Activated CD4-positive, alpha-beta T cell treated with anti-CD3 and anti-CD28 coated beads, Interleukin-2, Interleukin-4, amounts not matched to agents 100 ng/mL and 50 ng/mL, durations not matched to agents 16 hours and 8 hours (primary cell): ENCODE measurements around the gene KIF22.
A peak's percentile ranks its signal among the peaks of the same experiment; 100 is the strongest.
"Not testable (repeated sequence)": the region's sequence is repeated elsewhere in the genome, so short reads cannot be mapped to it uniquely, and the experiment has no call there.

Experiments
- DNase-seq: peaks from one replicate; pipeline ENCODE4 v3.0.0-alpha.2; 2020; ENCODE audit warnings: low spot score

The KIF22 gene

DNA sequence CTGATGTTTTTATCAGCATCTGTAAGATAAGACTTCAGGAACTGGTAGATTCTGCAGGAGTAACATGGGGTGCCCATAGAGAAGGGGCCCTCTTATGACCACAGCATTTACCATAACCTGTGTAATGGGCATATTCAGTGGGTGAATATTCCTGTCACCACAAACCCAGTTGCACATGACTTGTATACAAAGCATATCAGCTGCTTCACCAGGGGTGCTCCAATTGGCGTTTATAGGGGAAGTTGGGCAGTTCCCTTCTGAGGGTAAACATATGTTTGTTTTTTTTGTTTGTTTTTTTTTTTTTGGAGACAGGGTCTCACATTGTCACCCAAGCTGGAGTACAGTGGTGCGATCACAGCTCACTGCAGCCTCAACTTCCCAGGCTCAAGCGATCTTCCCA, 24.0 kb upstream of the KIF22 start:
- no peak for DNase-seq

- DNase-seq: no peak
Measured at GRCh38 chr16:29767062-29767461, 23.5 kb upstream of the KIF22 start.

DNA sequence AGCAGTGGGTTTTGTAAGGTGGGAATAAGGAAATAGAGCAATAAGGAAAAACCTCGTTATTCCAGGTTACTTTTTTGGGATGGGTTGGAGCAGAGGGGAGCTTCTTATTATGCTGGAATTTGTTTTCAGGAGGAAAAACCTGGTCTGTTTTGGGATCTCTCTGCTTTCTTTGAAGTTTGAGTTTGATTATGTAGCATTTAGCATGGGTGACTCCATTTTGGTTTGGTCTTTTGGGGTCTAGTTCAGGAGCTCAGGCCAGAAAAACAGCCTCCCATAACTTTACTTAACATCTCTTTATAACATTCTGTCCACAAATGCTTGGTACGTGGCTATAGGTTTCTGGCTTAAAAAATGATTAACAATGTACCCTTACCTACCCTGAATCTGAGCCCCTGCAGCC, 21.0 kb upstream of the KIF22 start:
- DNase-seq: no peak

DNA sequence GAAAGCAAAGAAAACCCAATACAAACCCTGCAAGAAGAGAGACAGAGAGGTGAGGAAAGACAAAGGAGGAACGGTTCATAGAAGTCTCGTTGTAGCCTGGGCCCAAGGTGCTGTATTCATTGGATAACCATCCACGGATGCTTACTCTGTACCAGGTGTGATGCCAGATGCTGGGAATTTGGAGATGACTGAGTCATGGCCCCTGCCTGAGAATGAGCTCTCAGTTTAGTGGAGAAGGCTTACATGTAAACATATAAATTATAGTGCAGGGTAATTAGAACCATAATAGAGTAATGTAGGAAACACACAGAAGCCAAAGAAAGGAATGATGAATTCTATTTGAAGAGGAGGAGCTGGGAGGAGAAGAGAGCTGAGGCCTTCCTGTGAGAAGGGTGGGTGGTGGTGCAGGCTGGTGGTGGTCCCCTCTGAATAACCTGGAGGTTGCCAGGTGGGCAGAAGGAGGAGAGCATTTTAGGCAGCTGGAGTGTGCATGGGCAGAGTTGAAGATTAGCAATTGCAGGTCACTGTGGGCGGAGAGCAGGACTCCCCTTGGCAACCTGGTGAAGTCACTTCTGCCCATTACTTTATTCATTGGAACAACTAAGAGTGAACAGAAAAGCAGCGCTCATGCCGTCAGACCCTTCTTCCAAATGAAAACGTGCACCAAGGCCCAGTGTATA, 20.2 kb upstream of the KIF22 start:
- no peak for DNase-seq

- not testable (repeated sequence) for DNase-seq
Measured at GRCh38 chr16:29772330-29772729, 18.2 kb upstream of the KIF22 start.

DNA sequence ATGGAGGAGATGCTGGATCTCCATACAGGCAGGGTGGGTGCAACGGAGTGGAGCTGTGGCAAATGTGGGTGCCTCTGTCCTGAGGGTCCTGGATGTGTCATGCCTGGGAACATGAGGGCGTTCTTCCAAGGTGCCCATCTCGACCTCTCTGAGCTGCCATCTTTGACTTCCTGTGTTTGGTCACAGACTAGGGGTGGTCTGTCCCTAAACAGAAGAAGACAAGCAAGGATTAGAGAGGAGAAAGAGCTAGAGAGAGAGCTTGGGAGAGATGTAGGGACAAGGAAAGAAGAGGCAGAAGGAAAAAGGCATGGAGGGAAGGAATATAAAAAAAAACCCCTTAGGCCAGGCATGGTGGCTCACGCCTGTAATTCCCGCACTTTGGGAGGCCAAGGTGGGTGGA, 15.8 kb upstream of the KIF22 start:
- DNase-seq: no peak

- no peak for DNase-seq
Measured at GRCh38 chr16:29775742-29776408, 14.7 kb upstream of the KIF22 start.

DNA sequence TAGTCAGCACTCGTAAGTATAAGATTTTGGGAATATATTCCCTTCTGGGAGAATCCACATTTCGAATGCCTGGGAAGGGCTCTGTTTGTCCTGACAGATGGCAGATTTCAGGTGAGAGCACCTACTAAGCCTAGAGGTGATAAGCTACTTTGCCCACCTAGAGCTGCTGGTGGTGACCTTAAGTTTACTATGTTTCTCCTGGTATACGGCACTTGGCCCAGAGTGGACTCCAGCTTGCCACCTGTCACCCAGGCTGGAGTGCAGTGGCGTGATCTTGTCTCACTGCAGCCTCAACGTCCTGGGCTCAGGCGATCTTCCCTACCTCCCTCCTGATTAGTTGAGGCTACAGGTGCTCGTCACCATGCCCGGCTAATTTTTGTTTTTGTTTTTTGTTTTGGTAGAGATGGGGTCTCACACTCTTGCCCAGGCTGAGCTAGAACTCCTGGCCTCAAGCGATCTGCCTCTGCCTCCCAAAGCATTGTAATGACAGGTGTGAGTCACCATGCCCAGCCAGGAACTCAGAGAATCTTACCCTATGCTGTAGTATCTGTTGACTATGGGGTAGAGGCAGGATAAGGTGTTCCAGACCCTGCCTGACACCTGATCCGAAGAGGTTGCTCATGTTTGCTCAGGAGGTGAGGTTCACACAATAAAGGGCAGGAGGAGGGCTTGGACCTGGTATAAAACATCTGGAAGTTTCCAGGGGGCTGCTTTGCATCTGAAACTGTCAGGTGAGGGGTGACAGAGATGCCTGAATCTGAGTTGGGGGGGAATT, 12.8 kb upstream of the KIF22 start, which contains the start of gene ZG16:
Gene ZG16 (plus strand): TSS at position 681 of the 775 bp plus-strand sequence. CDS start 1,011 bp downstream, outside the sequence.
- no peak for DNase-seq

DNA sequence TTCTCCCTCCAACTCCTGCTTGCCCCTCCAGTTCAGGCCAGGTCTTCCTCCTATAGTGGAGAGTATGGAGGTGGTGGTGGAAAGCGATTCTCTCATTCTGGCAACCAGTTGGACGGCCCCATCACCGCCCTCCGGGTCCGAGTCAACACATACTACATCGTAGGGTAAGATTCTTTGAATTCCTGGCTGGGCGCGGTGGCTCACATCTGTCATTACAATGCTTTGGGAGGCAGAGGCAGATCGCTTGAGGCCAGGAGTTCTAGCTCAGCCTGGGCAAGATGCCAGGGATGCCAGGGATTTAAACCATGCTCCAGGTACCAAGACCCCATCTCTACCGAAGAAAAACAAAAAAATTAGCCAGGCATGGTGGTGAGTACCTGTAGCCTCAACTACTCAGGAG, 11.1 kb upstream of the KIF22 start:
- DNase-seq: no peak

- not testable (repeated sequence) for DNase-seq
Measured at GRCh38 chr16:29783094-29783953, 7.2 kb upstream of the KIF22 start.

DNA sequence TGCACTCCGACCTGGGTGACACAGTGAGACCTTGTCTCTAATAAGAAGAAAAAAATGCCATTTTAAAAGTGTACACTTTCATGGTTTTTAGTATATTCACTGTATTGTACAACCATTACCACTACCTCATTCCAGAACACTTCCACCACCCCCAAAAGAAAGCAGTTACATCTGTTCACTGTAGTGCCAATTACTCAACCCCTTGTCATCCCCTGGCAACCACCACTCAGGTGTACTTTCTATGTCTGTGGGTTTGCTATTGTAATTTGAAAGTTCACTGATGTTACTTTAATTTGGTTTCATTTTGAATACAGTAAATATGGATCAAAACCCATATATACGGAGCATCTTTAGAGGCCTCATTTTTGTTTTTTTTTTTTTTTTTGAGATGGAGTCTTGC, 6.4 kb upstream of the KIF22 start:
- DNase-seq: no peak

- peak; percentile 76 for DNase-seq
Measured at GRCh38 chr16:29784901-29785500, 5.5 kb upstream of the KIF22 start.

DNA sequence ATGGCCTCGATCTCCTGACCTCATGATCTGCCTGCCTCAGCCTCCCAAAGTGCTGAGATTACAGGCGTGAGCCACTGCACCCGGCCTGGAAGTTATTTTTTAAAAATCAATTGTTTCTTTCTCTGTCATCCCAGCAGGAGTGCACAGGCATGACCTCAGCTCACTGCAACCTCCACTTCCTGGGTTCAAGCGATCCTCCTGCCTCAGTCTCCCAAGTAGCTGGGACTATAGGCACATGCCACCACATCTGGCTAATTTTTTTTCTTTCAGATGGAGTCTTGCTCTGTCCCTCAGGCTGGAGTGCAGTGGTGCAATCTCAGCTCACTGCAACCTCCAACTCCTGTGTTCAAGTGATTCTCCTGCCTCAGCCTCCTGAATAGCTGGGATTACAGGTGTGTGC, 3.4 kb upstream of the KIF22 start:
- DNase-seq: not testable (repeated sequence)

DNA sequence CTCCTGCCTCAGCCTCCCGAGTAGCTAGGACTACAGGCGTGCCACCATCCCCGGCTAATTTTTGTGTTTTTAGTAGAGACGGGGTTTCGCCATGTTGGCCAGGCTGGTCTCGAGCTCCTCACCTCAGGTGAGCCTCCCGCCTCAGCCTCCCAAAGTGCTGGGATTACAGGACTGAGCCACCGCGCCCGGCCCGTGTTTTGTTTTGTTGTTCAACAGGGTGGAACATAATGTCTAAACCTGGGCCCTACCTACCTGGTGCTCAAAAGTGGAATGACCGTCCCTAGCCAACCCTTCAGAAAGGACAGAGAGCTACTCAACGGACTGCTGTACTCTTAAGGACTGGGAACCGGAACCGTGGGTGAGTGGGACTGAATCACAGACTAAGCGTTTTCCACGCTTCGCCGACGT, 772 bp upstream of the KIF22 start:
- no peak for DNase-seq

GRCh38 chr16:29790949-29791844, 646 bp downstream of the KIF22 start:
- DNase-seq: no peak

DNA sequence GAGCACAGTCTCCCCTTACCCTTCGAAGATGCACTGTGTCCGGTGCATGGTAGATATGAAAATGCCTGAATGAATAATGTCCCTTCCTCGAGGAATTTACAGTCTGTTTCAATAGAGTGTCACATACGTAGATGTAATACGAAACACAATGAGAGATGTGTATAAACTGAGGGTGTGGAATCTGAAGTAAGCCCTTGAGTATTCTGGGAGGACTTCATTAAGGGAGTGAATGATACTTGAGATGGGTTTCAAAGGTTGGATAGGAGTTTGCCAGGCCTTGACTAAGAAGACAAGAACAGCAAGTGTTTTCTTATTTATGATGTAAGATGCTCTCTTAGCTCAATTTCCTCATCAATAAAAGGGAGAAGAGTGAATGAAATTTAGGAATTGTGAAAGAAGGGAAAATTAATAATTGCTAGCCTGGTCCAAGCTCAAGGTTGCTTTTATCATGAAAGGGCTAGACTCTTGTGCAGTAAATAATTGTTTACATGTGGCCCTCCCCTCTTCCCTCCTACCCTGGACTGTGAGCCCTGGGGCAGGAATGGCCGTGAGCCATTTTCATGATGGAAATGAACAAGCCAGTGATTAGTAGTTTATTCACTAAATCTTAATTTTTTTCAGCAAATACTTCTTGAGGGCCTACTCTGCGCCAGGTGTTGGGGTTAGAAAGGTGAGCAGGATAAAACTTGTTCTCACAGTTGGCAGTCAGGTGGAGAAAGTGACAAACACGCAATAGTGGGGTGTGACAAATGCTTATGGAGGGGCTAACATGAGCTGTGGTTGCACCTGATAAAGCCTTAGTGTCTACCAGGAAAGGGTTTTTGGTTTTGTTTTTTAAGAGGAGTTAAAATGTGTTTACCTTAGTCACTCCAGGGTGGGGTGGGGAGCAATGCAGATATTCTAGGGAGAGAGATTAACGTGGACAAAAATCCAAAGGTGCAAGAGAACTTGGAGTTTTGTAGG, 1.6 kb downstream of the KIF22 start:
- no peak for DNase-seq

DNA sequence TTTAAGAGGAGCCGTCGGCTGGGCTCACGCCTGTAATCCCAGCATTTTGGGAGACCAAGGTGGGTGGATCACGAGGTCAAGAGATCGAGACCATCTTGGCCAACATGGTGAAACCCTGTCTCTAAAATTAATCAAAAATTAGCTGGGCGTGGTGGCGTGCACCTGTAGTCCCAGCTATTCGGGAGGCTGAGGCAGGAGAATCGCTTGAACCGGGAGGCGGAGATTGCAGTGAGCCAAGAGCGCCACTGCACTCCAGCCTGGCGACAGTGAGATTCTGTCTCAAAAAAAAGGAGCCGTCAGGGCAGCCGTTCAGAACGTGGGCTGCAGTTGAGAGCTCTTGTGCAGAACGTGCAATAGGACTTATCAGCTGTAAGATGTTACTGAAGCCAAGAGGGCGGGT, 2.6 kb downstream of the KIF22 start:
- not testable (repeated sequence) for DNase-seq

DNA sequence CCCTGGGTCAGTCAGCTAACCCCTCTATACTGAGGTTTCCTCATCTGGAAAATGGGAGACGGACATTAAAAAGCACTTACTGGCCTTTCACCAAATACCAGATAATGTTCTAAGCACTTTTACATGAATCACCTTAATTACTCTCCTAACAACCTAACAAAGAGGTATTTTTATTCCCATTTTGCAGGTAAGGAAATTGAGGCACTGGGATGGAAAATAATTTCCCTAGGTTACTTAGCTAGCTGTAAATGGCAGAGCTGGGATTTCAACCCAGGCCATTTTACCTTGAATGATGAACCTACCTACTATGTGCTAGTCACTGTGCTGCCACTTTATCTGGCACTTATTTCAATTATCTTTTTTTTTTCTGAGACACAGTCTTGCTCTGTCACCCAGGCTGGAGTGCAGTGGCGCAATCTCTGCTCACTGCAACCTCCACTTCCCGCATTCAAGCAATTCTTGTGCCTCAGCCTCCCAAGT, 3.7 kb downstream of the KIF22 start:
- DNase-seq: no peak

DNA sequence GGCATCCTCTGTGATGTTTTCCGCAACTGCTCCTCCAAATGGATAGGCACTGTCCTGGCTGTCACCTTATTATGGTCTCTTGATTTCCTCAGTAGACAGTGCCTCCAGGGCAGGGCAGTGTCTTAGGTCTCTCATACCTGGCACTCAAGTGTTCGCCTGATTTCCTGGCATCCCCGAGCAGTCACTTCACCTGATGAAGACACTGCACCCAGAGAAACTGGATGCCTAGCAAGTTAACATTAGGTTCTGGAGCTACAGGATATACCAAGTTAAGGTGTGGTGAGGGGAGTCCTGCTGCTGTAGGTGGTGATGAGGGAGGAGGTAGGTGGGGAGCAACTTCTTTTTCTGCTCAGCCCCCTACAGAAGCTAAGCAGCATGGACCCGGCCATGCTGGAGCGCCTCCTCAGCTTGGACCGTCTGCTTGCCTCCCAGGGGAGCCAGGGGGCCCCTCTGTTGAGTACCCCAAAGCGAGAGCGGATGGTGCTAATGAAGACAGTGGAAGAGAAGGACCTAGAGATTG, 11.9 kb downstream of the KIF22 start:
- DNase-seq: no peak
